ENCODE results near the gene MAST4. TPM values are rescaled to one million over a fixed set of nuclear protein-coding genes. Genes with fewer than 3 reads are reported as not detected.

The MAST4 gene
- total RNA-seq, 1 donor from 2014 or later, result 55.2 TPM

DNA sequence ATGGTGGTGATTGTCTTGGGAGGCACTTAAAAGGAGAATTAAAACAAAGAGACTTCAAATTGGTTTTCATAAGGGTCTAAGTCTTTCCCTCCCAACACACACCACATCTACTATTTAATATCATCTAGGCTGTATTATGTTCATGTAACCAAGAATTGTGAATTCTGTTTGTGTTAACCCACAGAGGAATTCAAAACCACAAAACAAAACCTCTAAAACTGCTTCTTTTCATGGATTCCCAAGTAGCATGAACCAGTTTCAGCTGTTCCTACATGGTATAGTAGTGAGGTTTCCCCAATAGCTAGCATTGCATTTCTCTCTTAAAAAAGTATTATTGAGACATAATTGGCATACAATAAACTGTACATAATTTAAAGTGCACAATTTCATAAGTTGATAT is 316.6 kb downstream of the MAST4 start:
- Histone ChIP-seq H3K27me3 (no peaks in the 10 kb centered on the region), H3K27ac (no peak overlapping the region), H3K36me3 (no peaks in the 10 kb centered on the region), H3K4me1 (no peaks in the 10 kb centered on the region), H3K9me3 (no peaks in the 10 kb centered on the region), H3K4me3 (no peak overlapping the region)
- TF ChIP-seq, protein P1, sequence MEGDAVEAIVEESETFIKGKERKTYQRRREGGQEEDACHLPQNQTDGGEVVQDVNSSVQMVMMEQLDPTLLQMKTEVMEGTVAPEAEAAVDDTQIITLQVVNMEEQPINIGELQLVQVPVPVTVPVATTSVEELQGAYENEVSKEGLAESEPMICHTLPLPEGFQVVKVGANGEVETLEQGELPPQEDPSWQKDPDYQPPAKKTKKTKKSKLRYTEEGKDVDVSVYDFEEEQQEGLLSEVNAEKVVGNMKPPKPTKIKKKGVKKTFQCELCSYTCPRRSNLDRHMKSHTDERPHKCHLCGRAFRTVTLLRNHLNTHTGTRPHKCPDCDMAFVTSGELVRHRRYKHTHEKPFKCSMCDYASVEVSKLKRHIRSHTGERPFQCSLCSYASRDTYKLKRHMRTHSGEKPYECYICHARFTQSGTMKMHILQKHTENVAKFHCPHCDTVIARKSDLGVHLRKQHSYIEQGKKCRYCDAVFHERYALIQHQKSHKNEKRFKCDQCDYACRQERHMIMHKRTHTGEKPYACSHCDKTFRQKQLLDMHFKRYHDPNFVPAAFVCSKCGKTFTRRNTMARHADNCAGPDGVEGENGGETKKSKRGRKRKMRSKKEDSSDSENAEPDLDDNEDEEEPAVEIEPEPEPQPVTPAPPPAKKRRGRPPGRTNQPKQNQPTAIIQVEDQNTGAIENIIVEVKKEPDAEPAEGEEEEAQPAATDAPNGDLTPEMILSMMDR (IDR thresholded peaks at IDR 0.05), result no peak
- intact Hi-C loops (cut with DNase I), result no loop called here
- no peak for DNase-seq (ENCODE audit: low spot score in 2 of 2)

DNA sequence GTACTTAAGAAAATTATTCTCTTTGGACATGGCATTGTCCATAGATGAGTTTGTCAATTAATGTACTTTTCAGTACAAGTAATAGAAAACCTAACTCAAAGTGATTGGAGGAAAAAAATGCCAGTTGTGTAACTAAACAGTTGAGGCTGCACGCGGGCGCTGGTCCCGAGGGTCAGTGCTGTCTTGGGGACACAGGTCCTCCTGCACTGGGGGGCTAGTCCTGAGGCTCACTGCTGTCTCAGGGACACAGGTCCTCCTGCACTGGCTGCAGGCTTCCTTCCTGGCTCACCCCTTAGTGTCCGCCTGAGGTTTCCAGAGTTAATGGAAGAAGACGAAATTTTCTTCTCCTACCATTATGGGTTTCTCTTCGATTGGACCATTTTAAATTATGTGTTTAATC is 319.3 kb downstream of the MAST4 start:
- TF ChIP-seq, protein P1 (IDR thresholded peaks at IDR 0.05), result no peak
- Histone ChIP-seq H3K4me1 (no peaks in the 10 kb centered on the region), H3K4me3 (no peak overlapping the region), H3K9me3 (no peaks in the 10 kb centered on the region), H3K27me3 (no peaks in the 10 kb centered on the region), H3K27ac (no peak overlapping the region), H3K36me3 (no peaks in the 10 kb centered on the region)
- no peak for DNase-seq (ENCODE audit: low spot score in 2 of 2)
- intact Hi-C loops (cut with DNase I), result no loop called here

DNA sequence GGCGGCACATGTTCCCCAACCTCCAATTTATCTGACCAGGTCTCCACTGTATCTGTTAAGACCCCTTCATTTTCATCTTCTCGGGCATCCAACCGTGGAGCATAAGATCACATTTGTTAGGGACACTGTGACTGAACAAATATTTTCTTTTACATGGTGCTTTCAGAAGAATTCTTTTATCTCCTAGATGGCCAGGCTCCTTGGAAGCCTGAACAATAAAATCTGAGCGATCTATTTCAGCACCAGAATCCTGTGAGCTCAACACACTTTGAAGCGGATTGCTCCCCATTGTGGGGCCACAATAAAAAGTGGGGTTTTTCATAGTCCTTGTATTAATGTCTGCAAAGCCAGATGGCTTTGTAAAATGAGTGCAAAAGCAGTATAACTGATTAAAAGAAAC is 326.7 kb downstream of the MAST4 start:
- Histone ChIP-seq H3K4me3 (no peak overlapping the region), H3K27me3 (no peaks in the 10 kb centered on the region), H3K27ac (no peak overlapping the region), H3K36me3 (no peaks in the 10 kb centered on the region), H3K4me1 (no peaks in the 10 kb centered on the region), H3K9me3 (no peaks in the 10 kb centered on the region)
- DNase-seq (ENCODE audit: low spot score in 2 of 2), result no peak
- intact Hi-C loops (cut with DNase I), result no loop called here
- TF ChIP-seq, protein P1 (IDR thresholded peaks at IDR 0.05), result no peak

DNA sequence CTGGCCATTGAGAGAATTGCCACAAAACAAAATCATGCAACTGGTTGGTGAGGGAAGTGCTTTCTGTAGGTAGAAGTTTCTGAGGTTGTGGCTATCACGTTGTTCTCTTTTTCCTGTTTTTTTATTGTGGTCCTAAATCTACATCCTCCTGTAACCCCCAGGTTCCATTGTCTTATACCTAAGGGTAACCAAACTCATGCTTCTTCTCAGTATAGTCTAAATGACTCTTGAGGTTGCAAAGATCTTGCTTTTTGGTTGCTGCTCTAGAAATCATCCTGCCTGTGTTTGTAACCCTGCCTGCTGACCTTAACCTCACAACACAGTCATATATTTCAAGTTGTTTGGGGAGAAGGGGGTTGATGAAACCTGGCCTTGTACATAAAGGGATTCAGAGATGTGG is 327.3 kb downstream of the MAST4 start:
- TF ChIP-seq, protein P1 (IDR thresholded peaks at IDR 0.05), result no peak
- DNase-seq (ENCODE audit: low spot score in 2 of 2), result no peak
- no peak overlapping the region for H3K4me3 ChIP-seq
- no peaks in the 10 kb centered on the region for H3K9me3 ChIP-seq
- no peaks in the 10 kb centered on the region for H3K36me3 ChIP-seq
- intact Hi-C loops (cut with DNase I), result no loop called here
- no peak overlapping the region for H3K27ac ChIP-seq
- H3K27me3 ChIP-seq, result no peaks in the 10 kb centered on the region
- H3K4me1 ChIP-seq, result no peaks in the 10 kb centered on the region

DNA sequence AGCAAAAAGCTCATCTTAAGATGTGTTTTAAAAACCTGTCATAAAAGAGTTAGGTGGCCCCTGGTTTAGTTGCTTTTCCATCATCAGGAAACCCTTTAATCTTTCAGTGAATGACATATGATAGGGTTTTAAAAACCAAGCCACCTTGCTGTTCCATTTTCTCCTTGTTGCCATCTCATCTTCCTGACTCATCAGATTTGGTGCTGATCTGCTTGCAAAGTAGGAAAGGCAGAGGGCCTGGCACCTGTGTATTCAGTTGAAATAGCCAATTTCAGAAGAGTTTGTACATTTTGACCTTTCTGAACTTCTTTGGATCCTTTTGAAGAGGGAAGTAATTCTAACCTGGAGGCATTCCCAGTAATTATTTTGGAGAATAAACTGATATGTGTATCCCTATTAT is 327.7 kb downstream of the MAST4 start:
- no peak overlapping the region for H3K27ac ChIP-seq
- no peaks in the 10 kb centered on the region for H3K9me3 ChIP-seq

More for the DNA sequence above, 327.7 kb downstream of the MAST4 start:
- intact Hi-C loops (cut with DNase I), result no loop called here
- no peak for DNase-seq (ENCODE audit: low spot score in 2 of 2)
- TF ChIP-seq, protein P1 (IDR thresholded peaks at IDR 0.05), result no peak
- H3K27me3 ChIP-seq, result no peaks in the 10 kb centered on the region
- no peak overlapping the region for H3K4me3 ChIP-seq
- H3K36me3 ChIP-seq, result no peaks in the 10 kb centered on the region
- H3K4me1 ChIP-seq, result no peaks in the 10 kb centered on the region
